HCT116 (cell line): ENCODE data around the gene BRINP2. TPM values are rescaled to one million over a fixed set of nuclear protein-coding genes. Genes with fewer than 3 reads are reported as not detected.

ENCODE experiments used
- ATAC-seq: fragments of 200-7000 bp; cut with Tn5 transposase; 2 replicates; pipeline ENCODE4 v1.9.1; 2020; ENCODE audit warnings: mild to moderate bottlenecking, moderate library complexity
- BruUV-seq: library from RNA; stranded (reverse); fragments of 400-500 nt; replicated peaks from 2 replicates; lab custom pipeline; 2021; lab: Mats Ljungman, UMichigan
- CTCF ChIA-PET: fragments of 300-600 bp; sonication (Branson Sonifier 250); formaldehyde crosslinking; loops from one replicate; lab custom pipeline; 2021; ENCODE audit warnings: antibody characterized with exemption; lab: Charles Lee
- POLR2A ChIA-PET: fragments of 300-600, 350-600 bp; sonication (Branson Sonifier 250); formaldehyde crosslinking; loops from one replicate; lab custom pipeline; 2021; ENCODE audit warnings: antibody characterized with exemption; lab: Charles Lee
- RAD21 ChIA-PET, 2 experiments: fragments of 300-600 bp; sonication (Branson Sonifier 250); formaldehyde crosslinking; loops; one replicate each; lab custom pipeline; 2023; ENCODE audit warnings: low total read pairs in 2 of 2; ENCODE audit not compliant: uncharacterized antibody in 2 of 2, unreplicated experiment in 2 of 2, low non-redundant PET in 1 of 2; lab: Charles Lee
- DNase-seq: peaks from one replicate; pipeline ENCODE4 v3.0.0-alpha.2; 2010; ENCODE audit warnings: low read depth, low spot score
- H2AFZ ChIP-seq: fragments of 200-600 bp; shearing (Covaris generic), sonication (generic); 2 replicates; pipeline ENCODE4 v1.6.1; 2017; ENCODE audit warnings: low read depth, mixed run types, mixed read lengths, antibody characterized with exemption, low read length; ENCODE audit not compliant: poor library complexity, severe bottlenecking
- H3K27ac ChIP-seq: 2 replicates; pipeline ENCODE4 v1.5.1; 2012; ENCODE audit warnings: low read depth, low read length
- H3K27me3 ChIP-seq: fragments of 200-600 bp; sonication (generic); 2 replicates; pipeline ENCODE4 v1.6.1; 2016; ENCODE audit warnings: mixed run types, low read length, mixed read lengths; ENCODE audit not compliant: insufficient read depth
- H3K36me3 ChIP-seq, 2 experiments: fragments of 200-500 bp in 1 of 2; fragments of 200-600 bp in 1 of 2; sonication (Bioruptor generic) in 1 of 2; sonication (generic) in 1 of 2; 2 replicates each; pipeline versions ENCODE4 v1.5.1 to v1.6.1; 2014 to 2016; ENCODE audit warnings: low read length in 2 of 2, inconsistent platforms in 1 of 2, mixed read lengths in 1 of 2, mixed run types in 1 of 2; ENCODE audit not compliant: insufficient read depth in 2 of 2, control insufficient read depth in 1 of 2
- H3K4me1 ChIP-seq, 2 experiments: fragments of 200-600 bp in 1 of 2; sonication (generic) in 1 of 2; 2 replicates each; pipeline versions ENCODE4 v1.5.1 to v1.6.1; 2012 to 2017; ENCODE audit warnings: low read length in 2 of 2, inconsistent platforms in 1 of 2, mild to moderate bottlenecking in 1 of 2, mixed read lengths in 1 of 2, mixed run types in 1 of 2, moderate library complexity in 1 of 2; ENCODE audit not compliant: insufficient read depth in 2 of 2, control insufficient read depth in 1 of 2
- H3K4me2 ChIP-seq: fragments of 200-600 bp; sonication (generic); 2 replicates; pipeline ENCODE4 v1.6.1; 2017; ENCODE audit warnings: mixed run types, low read length, mixed read lengths
- H3K4me3 ChIP-seq, 2 experiments: fragments of 200-600 bp in 1 of 2; sonication (generic) in 1 of 2; replicated peaks in 1 of 2; 2 replicates each; pipeline ENCODE4 v1.5.1; 2011 to 2016; ENCODE audit warnings: low read length in 2 of 2, control low read depth in 1 of 2, low read depth in 1 of 2, mild to moderate bottlenecking in 1 of 2, mixed read lengths in 1 of 2, mixed run types in 1 of 2
- H3K79me2 ChIP-seq: fragments of 200-600 bp; sonication (generic); 2 replicates; pipeline ENCODE4 v1.6.1; 2017; ENCODE audit warnings: mild to moderate bottlenecking, mixed run types, low read length, moderate library complexity, mixed read lengths; ENCODE audit not compliant: insufficient read depth
- H3K9ac ChIP-seq: fragments of 200-600 bp; sonication (generic); 2 replicates; pipeline ENCODE4 v1.6.1; 2016; ENCODE audit warnings: low read length, mixed read lengths
- H3K9me2 ChIP-seq: fragments of 200-600 bp; sonication (generic), shearing (Covaris generic); 2 replicates; pipeline ENCODE4 v1.6.1; 2017; ENCODE audit warnings: mixed run types, mild to moderate bottlenecking, moderate library complexity; ENCODE audit not compliant: insufficient read depth
- H3K9me3 ChIP-seq, 2 experiments: fragments of 200-500 bp in 1 of 2; fragments of 200-600 bp in 1 of 2; sonication (Bioruptor generic) in 1 of 2; sonication (generic) in 1 of 2; 2 replicates each; pipeline ENCODE4 v1.6.1; 2014 to 2017; ENCODE audit warnings: low read length in 2 of 2, mixed read lengths in 2 of 2, inconsistent platforms in 1 of 2, low read depth in 1 of 2, mild to moderate bottlenecking in 1 of 2, mixed run types in 1 of 2, moderate library complexity in 1 of 2; ENCODE audit not compliant: control insufficient read depth in 1 of 2, insufficient read depth in 1 of 2
- H4K20me1 ChIP-seq: fragments of 200-600 bp; sonication (generic), shearing (Covaris generic); 2 replicates; pipeline ENCODE4 v1.6.1; 2017; ENCODE audit warnings: mixed run types, mild to moderate bottlenecking, moderate library complexity; ENCODE audit not compliant: insufficient read depth
- ATF3 ChIP-seq: IDR thresholded peaks from 2 replicates; pipeline ENCODE4 v1.6.1; 2012
- CBX3 ChIP-seq: IDR thresholded peaks from 2 replicates; pipeline ENCODE4 v1.6.1; 2012; ENCODE audit warnings: low read depth
- CEBPB ChIP-seq: IDR thresholded peaks from 2 replicates; pipeline ENCODE4 v1.6.1; 2012; ENCODE audit warnings: low read depth
- CTCF ChIP-seq, 3 experiments: fragments of 200-600 bp in 1 of 3; sonication (generic) in 1 of 3; IDR thresholded peaks in 2 of 3; conservative IDR thresholded peaks in 1 of 3; 2 replicates each; pipeline ENCODE4 v1.5.1; 2012 to 2017; ENCODE audit warnings: low read depth in 2 of 3, low read length in 2 of 3, antibody characterized with exemption in 1 of 3, borderline replicate concordance in 1 of 3, control low read depth in 1 of 3, mild to moderate bottlenecking in 1 of 3, mixed read lengths in 1 of 3, mixed run types in 1 of 3, moderate library complexity in 1 of 3; ENCODE audit not compliant: insufficient read depth in 1 of 3
- EGR1 ChIP-seq: IDR thresholded peaks from 2 replicates; pipeline ENCODE4 v1.6.1; 2012; ENCODE audit warnings: low read depth
- ELF1 ChIP-seq: IDR thresholded peaks from 2 replicates; pipeline ENCODE4 v1.6.1; 2012; ENCODE audit warnings: low read depth, borderline replicate concordance
- EZH2 ChIP-seq: fragments of 200-600 bp; sonication (generic); IDR thresholded peaks from 2 replicates; pipeline ENCODE4 v1.6.1; 2017; ENCODE audit warnings: antibody characterized with exemption, mixed run types
- EZH2phosphoT487 ChIP-seq: fragments of 200-600 bp; IDR thresholded peaks from 2 replicates; pipeline ENCODE4 v1.6.1; 2018; ENCODE audit warnings: antibody characterized with exemption, borderline replicate concordance
- FOSL1 ChIP-seq: IDR thresholded peaks from 2 replicates; pipeline ENCODE4 v1.6.1; 2012; ENCODE audit warnings: low read depth
- JUND ChIP-seq: IDR thresholded peaks from 2 replicates; pipeline ENCODE4 v1.6.1; 2012
- POLR2A ChIP-seq: IDR thresholded peaks from 2 replicates; pipeline ENCODE4 v1.7.0; 2011; ENCODE audit warnings: borderline replicate concordance; ENCODE audit not compliant: insufficient read depth, insufficient read length; ENCODE audit errors: extremely low read depth
- POLR2AphosphoS5 ChIP-seq: IDR thresholded peaks from 2 replicates; pipeline ENCODE4 v1.6.1; 2011; ENCODE audit warnings: mild to moderate bottlenecking, low read depth, low read length, moderate library complexity
- RAD21 ChIP-seq: IDR thresholded peaks from 2 replicates; pipeline ENCODE4 v1.6.1; 2012; ENCODE audit warnings: low read depth, mild to moderate bottlenecking
- SIN3A ChIP-seq: IDR thresholded peaks from 2 replicates; pipeline ENCODE4 v1.6.1; 2012; ENCODE audit warnings: low read depth
- SP1 ChIP-seq: IDR thresholded peaks from 2 replicates; pipeline ENCODE4 v1.6.1; 2012; ENCODE audit warnings: low read depth
- TCF7L2 ChIP-seq: IDR thresholded peaks from 2 replicates; pipeline ENCODE4 v1.7.0; 2011; ENCODE audit warnings: borderline replicate concordance, inconsistent platforms; ENCODE audit not compliant: insufficient read depth, insufficient read length; ENCODE audit errors: extremely low read depth
- YY1 ChIP-seq: IDR thresholded peaks from 2 replicates; pipeline ENCODE4 v1.6.1; 2011; ENCODE audit warnings: low read length, low read depth, moderate library complexity, mild to moderate bottlenecking; ENCODE audit not compliant: insufficient replicate concordance; ENCODE audit errors: extremely low read depth
- ZBTB33 ChIP-seq: IDR thresholded peaks from 2 replicates; pipeline ENCODE4 v1.6.1; 2011; ENCODE audit warnings: mild to moderate bottlenecking, low read length, moderate library complexity; ENCODE audit not compliant: insufficient replicate concordance; ENCODE audit errors: extremely low read depth
- ZFX ChIP-seq: fragments of 450-650 bp; IDR thresholded peaks from 2 replicates; pipeline ENCODE4 v1.6.1; 2017
- ZNF274 ChIP-seq: fragments of 200-500 bp; sonication (Bioruptor generic); IDR thresholded peaks from 2 replicates; pipeline ENCODE4 v1.6.1; 2014; ENCODE audit warnings: mild to moderate bottlenecking, low read depth, low read length, inconsistent platforms
- intact Hi-C: fragments of 100-400 bp; cut with micrococcal nuclease; formaldehyde crosslinking; loops from 2 replicates; pipeline ENCODE4 v1.10.0; 2022
- total RNA-seq: library from RNA; stranded (reverse); gene quantifications from one replicate; pipeline ENCODE4 v1.2.1, GENCODE V29; 2021; ENCODE audit not compliant: unreplicated experiment

The BRINP2 gene
- total RNA-seq, 1 experiment from 2014 or later: not detected

GRCh38 chr1:177235350-177235749 lies 64.6 kb downstream of the BRINP2 start (continued):
- no peak for TF ChIP-seq ATF3
- TF ChIP-seq JUND: no peak
- TF ChIP-seq POLR2A: no peak
- no peak for TF ChIP-seq FOSL1
- no peak for TF ChIP-seq ZBTB33
- no peak for TF ChIP-seq RAD21
- TF ChIP-seq YY1: no peak
- no peak for TF ChIP-seq CEBPB
- no peak for TF ChIP-seq POLR2AphosphoS5
- TF ChIP-seq TCF7L2: no peak
- TF ChIP-seq EGR1: no peak
- no peak for TF ChIP-seq ELF1

- Histone ChIP-seq H3K27ac (no peak overlapping the region), H3K36me3 (no peaks in the 10 kb centered on the region), H3K79me2 (no peaks in the 10 kb centered on the region), H3K9ac (no peak overlapping the region), H3K4me3 (no peak overlapping the region), H4K20me1 (no peaks in the 10 kb centered on the region), H2AFZ (no peak overlapping the region), H3K27me3 (0 out of 2 replicates have a peak, but pooled peaks cover 3% of the 10 kb centered on the region), H3K9me2 (no peaks in the 10 kb centered on the region), H3K9me3 (no peaks in the 10 kb centered on the region), H3K4me2 (no peak overlapping the region), H3K4me1 (no peaks in the 10 kb centered on the region)
- ChIA-PET POLR2A (no interaction called here), RAD21 (no interaction called here), CTCF (no interaction called here)
- DNase-seq (no peak), ATAC-seq (no peak)
- TF ChIP-seq EZH2: no peak
- no peak for TF ChIP-seq CTCF (IDR thresholded peaks at IDR 0.05 in 2 of 3, conservative IDR thresholded peaks at IDR 0.05 in 1 of 3; ENCODE audit: borderline replicate concordance in 1 of 3, insufficient read depth in 1 of 3, low read depth in 2 of 3, low read length in 2 of 3)
- no peak for TF ChIP-seq POLR2AphosphoS5
- no peak for TF ChIP-seq ZBTB33
- TF ChIP-seq ELF1: no peak
- no peak for TF ChIP-seq YY1
- no peak for TF ChIP-seq POLR2A
- TF ChIP-seq SIN3A: no peak
- no peak for TF ChIP-seq FOSL1
- no peak for TF ChIP-seq RAD21
- no peak for TF ChIP-seq TCF7L2
- TF ChIP-seq ZNF274: no peak
- no peak for TF ChIP-seq SP1
- no peak for TF ChIP-seq JUND
- TF ChIP-seq CBX3: no peak
- no peak for TF ChIP-seq EZH2phosphoT487
- no peak for TF ChIP-seq CEBPB
- TF ChIP-seq ZFX: no peak
- no TSS peak for BruUV-seq
- intact Hi-C loops: no loop called here
These were observed 66.2 kb downstream of the BRINP2 start for GRCh38 chr1:177236962-177237361.
